Subcutaneous abdominal adipose tissue (tissue), 5 donors: ENCODE data around the gene RABGAP1L.

ENCODE experiments used
- H3K27ac ChIP-seq: one replicate; pipeline ENCODE4 v1.7.0; 2013; ENCODE audit warnings: low read depth, mild to moderate bottlenecking, inconsistent platforms, low read length, moderate library complexity
- H3K27me3 ChIP-seq, 5 donors: one replicate each; pipeline ENCODE4 v1.7.0; 2013; ENCODE audit warnings: low read length in 5 of 5, inconsistent platforms in 1 of 5; ENCODE audit not compliant: control insufficient read depth in 5 of 5, insufficient read depth in 4 of 5
- H3K36me3 ChIP-seq, 5 donors: one replicate each; pipeline ENCODE4 v1.7.0; 2013; ENCODE audit warnings: low read length in 5 of 5; ENCODE audit not compliant: control insufficient read depth in 5 of 5, insufficient read depth in 5 of 5
- H3K4me1 ChIP-seq, 5 donors: one replicate each; pipeline ENCODE4 v1.7.0; 2013; ENCODE audit warnings: low read length in 5 of 5, mild to moderate bottlenecking in 3 of 5, moderate library complexity in 1 of 5; ENCODE audit not compliant: control insufficient read depth in 5 of 5, insufficient read depth in 5 of 5
- H3K4me3 ChIP-seq, 5 donors: one replicate each; pipeline ENCODE4 v1.7.0; 2013; ENCODE audit warnings: low read length in 5 of 5, low read depth in 1 of 5
- H3K9ac ChIP-seq, 5 donors: one replicate each; pipeline ENCODE4 v1.7.0; 2013; ENCODE audit warnings: low read length in 5 of 5, mild to moderate bottlenecking in 4 of 5, moderate library complexity in 3 of 5
- H3K9me3 ChIP-seq, 5 donors: one replicate each; pipeline ENCODE4 v1.7.0; 2013; ENCODE audit warnings: low read length in 5 of 5; ENCODE audit not compliant: control insufficient read depth in 5 of 5
- donor health status: healthy.
- donor health status: healthy.
- donor health status: healthy.
- donor health status: healthy.
- donor health status: healthy.

Gene RABGAP1L

GRCh38 chr1:174284052-174284451 is 124.7 kb downstream of the RABGAP1L start:
- peaks cover 4 to 28% (median 9%) of the 10 kb centered on the region in 5 donors for H3K36me3 ChIP-seq
- no peak overlapping the region for H3K4me3 ChIP-seq
- H3K27me3 ChIP-seq: no peaks in the 10 kb centered on the region
- no peaks in the 10 kb centered on the region for H3K4me1 ChIP-seq
- peaks cover 0 to 2% (median 0%) of the 10 kb centered on the region in 5 donors for H3K9me3 ChIP-seq
- H3K9ac ChIP-seq: no peak overlapping the region
- no peak overlapping the region for H3K27ac ChIP-seq

GRCh38 chr1:174286042-174286441 is 126.7 kb downstream of the RABGAP1L start:
- no peaks in the 10 kb centered on the region for H3K4me1 ChIP-seq
- peaks cover 0 to 7% (median 2%) of the 10 kb centered on the region in 5 donors for H3K9me3 ChIP-seq
- no peak overlapping the region for H3K27ac ChIP-seq
- peaks cover 7 to 30% (median 13%) of the 10 kb centered on the region in 5 donors for H3K36me3 ChIP-seq
- no peak overlapping the region for H3K4me3 ChIP-seq
- no peak overlapping the region for H3K9ac ChIP-seq
- H3K27me3 ChIP-seq: no peaks in the 10 kb centered on the region

GRCh38 chr1:174289644-174290310 is 130.5 kb downstream of the RABGAP1L start:
- H3K36me3 ChIP-seq: peaks cover 6 to 15% (median 8%) of the 10 kb centered on the region in 5 donors
- H3K27me3 ChIP-seq: no peaks in the 10 kb centered on the region
- peaks cover 0 to 7% (median 2%) of the 10 kb centered on the region in 5 donors for H3K9me3 ChIP-seq
- H3K4me1 ChIP-seq: no peaks in the 10 kb centered on the region
- no peak overlapping the region for H3K27ac ChIP-seq
- H3K9ac ChIP-seq: no peak overlapping the region
- no peak overlapping the region for H3K4me3 ChIP-seq

GRCh38 chr1:174291059-174291458 is 131.7 kb downstream of the RABGAP1L start:
- Histone ChIP-seq H3K27ac (no peak overlapping the region), H3K27me3 (no peaks in the 10 kb centered on the region), H3K4me1 (no peaks in the 10 kb centered on the region), H3K36me3 (peaks cover 6 to 15% (median 8%) of the 10 kb centered on the region in 5 donors), H3K9ac (no peak overlapping the region), H3K4me3 (no peak overlapping the region), H3K9me3 (peaks cover 0 to 7% (median 2%) of the 10 kb centered on the region in 5 donors)

GRCh38 chr1:174296309-174296708 is 137.0 kb downstream of the RABGAP1L start:
- Histone ChIP-seq H3K27ac (no peak overlapping the region), H3K4me3 (no peak overlapping the region), H3K36me3 (peaks cover 0 to 3% (median 0%) of the 10 kb centered on the region in 5 donors), H3K9ac (no peak overlapping the region), H3K27me3 (no peaks in the 10 kb centered on the region), H3K4me1 (no peaks in the 10 kb centered on the region), H3K9me3 (peaks cover 0 to 6% (median 5%) of the 10 kb centered on the region in 5 donors)

- H3K9me3 ChIP-seq: peaks cover 3 to 9% (median 8%) of the 10 kb centered on the region in 5 donors
- H3K27me3 ChIP-seq: no peaks in the 10 kb centered on the region
- H3K9ac ChIP-seq: no peak overlapping the region
- H3K4me3 ChIP-seq: no peak overlapping the region
- peaks cover 0 to 3% (median 0%) of the 10 kb centered on the region in 5 donors for H3K36me3 ChIP-seq
- no peaks in the 10 kb centered on the region for H3K4me1 ChIP-seq
- no peak overlapping the region for H3K27ac ChIP-seq
Measured at GRCh38 chr1:174297351-174297750, 138.0 kb downstream of the RABGAP1L start.

GRCh38 chr1:174301295-174302077 is 142.2 kb downstream of the RABGAP1L start:
- Histone ChIP-seq H3K9me3 (peaks cover 3 to 9% (median 8%) of the 10 kb centered on the region in 5 donors), H3K4me3 (peak overlapping the region in 1 of 5 donors; percentile 8), H3K9ac (no peak overlapping the region), H3K27me3 (no peaks in the 10 kb centered on the region), H3K27ac (no peak overlapping the region), H3K4me1 (no peaks in the 10 kb centered on the region), H3K36me3 (peaks cover 0 to 8% (median 5%) of the 10 kb centered on the region in 5 donors)

- no peaks in the 10 kb centered on the region for H3K4me1 ChIP-seq
- H3K36me3 ChIP-seq: peaks cover 0 to 28% (median 4%) of the 10 kb centered on the region in 5 donors
- no peak overlapping the region for H3K4me3 ChIP-seq
- H3K27me3 ChIP-seq: no peaks in the 10 kb centered on the region
- no peak overlapping the region for H3K9ac ChIP-seq
- H3K9me3 ChIP-seq: peaks cover 5 to 30% (median 17%) of the 10 kb centered on the region in 5 donors
- no peak overlapping the region for H3K27ac ChIP-seq
Measured at GRCh38 chr1:174308604-174309003, 149.3 kb downstream of the RABGAP1L start.

GRCh38 chr1:174309490-174309889 is 150.2 kb downstream of the RABGAP1L start:
- no peaks in the 10 kb centered on the region for H3K27me3 ChIP-seq

GRCh38 chr1:174314433-174314832 is 155.1 kb downstream of the RABGAP1L start:
- no peak overlapping the region for H3K9ac ChIP-seq
- H3K27me3 ChIP-seq: no peaks in the 10 kb centered on the region
- H3K36me3 ChIP-seq: peaks cover 0 to 9% (median 6%) of the 10 kb centered on the region in 5 donors
- H3K4me1 ChIP-seq: no peaks in the 10 kb centered on the region
- H3K27ac ChIP-seq: no peak overlapping the region
- peaks cover 14 to 27% (median 22%) of the 10 kb centered on the region in 5 donors for H3K9me3 ChIP-seq
- no peak overlapping the region for H3K4me3 ChIP-seq

More at GRCh38 chr1:174309490-174309889, 150.2 kb downstream of the RABGAP1L start:
- Histone ChIP-seq H3K4me3 (no peak overlapping the region), H3K4me1 (no peaks in the 10 kb centered on the region), H3K27ac (no peak overlapping the region), H3K9ac (no peak overlapping the region), H3K36me3 (peaks cover 0 to 28% (median 4%) of the 10 kb centered on the region in 5 donors), H3K9me3 (peaks cover 5 to 30% (median 25%) of the 10 kb centered on the region in 5 donors)
